Esophagus muscularis mucosa (tissue), 3 donors: Measurements from ENCODE around the gene CELF2.

Experiments
- CTCF ChIP-seq, 3 experiments: fragments of 200-600 bp in 2 of 3; fragments of 450-650 bp in 1 of 3; sonication (generic) in 2 of 3; IDR thresholded peaks; one replicate each; pipeline ENCODE4 v1.5.1; 2017 to 2019; ENCODE audit warnings: antibody characterized with exemption in 3 of 3, mild to moderate bottlenecking in 2 of 3, moderate library complexity in 1 of 3
- POLR2A ChIP-seq: fragments of 450-650 bp; IDR thresholded peaks from one replicate; pipeline ENCODE4 v1.6.1; 2017; ENCODE audit warnings: antibody characterized with exemption, moderate library complexity, mild to moderate bottlenecking, low read depth

GRCh38 chr10:11242443-11243387 lies 225.0 kb downstream of the CELF2 start:
- TF ChIP-seq CTCF (IDR thresholded peaks at IDR 0.05) (no peak), POLR2A (no peak)
